ENCODE data around the gene SMC2.

DNA sequence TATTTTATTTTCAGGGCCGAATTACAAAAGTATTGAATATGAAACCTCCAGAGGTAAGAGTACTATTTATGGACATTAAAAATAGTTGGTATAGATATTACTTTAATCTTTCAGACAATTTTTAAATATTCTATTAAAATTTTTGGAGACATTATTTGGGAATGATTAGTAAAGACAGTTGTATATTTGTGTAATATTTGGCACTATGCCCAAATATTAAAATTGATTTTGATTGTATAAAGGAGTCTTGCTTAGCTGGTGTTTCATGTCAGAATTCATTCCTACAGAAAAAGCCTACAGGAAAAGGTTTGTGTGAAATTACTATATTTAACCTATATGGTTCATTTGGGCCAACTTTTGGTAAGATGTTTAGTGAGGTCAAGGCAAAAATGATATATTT, 5.5 kb downstream of the SMC2 start:
- TF ChIP-seq HCFC1 (IDR thresholded peaks at IDR 0.05; ENCODE audit: low read length) (no peak), BHLHE40 (IDR thresholded peaks at IDR 0.05; ENCODE audit: borderline replicate concordance in 1 of 2, low read depth in 2 of 2, low read length in 1 of 2) (no peak), POLR2A (IDR thresholded peaks at IDR 0.05; ENCODE audit: low read depth, low read length) (no peak), NFYB (IDR thresholded peaks at IDR 0.05; ENCODE audit: insufficient read depth, low read depth, low read length) (no peak), RCOR1 (conservative IDR thresholded peaks at IDR 0.05; ENCODE audit: low read depth, low read length) (no peak), ZNF24 (IDR thresholded peaks at IDR 0.05) (no peak), EP300 (IDR thresholded peaks at IDR 0.05; ENCODE audit: borderline replicate concordance in 1 of 2, control insufficient read depth in 1 of 2, low read depth in 2 of 2, low read length in 2 of 2) (no peak)
- TF ChIP-seq, protein P1, sequence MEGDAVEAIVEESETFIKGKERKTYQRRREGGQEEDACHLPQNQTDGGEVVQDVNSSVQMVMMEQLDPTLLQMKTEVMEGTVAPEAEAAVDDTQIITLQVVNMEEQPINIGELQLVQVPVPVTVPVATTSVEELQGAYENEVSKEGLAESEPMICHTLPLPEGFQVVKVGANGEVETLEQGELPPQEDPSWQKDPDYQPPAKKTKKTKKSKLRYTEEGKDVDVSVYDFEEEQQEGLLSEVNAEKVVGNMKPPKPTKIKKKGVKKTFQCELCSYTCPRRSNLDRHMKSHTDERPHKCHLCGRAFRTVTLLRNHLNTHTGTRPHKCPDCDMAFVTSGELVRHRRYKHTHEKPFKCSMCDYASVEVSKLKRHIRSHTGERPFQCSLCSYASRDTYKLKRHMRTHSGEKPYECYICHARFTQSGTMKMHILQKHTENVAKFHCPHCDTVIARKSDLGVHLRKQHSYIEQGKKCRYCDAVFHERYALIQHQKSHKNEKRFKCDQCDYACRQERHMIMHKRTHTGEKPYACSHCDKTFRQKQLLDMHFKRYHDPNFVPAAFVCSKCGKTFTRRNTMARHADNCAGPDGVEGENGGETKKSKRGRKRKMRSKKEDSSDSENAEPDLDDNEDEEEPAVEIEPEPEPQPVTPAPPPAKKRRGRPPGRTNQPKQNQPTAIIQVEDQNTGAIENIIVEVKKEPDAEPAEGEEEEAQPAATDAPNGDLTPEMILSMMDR (IDR thresholded peaks at IDR 0.05 in 2 of 3, conservative IDR thresholded peaks at IDR 0.05 in 1 of 3; ENCODE audit: control insufficient read depth in 2 of 3, extremely low read depth in 1 of 3, insufficient read depth in 1 of 3, low read depth in 3 of 3, low read length in 3 of 3) = no peak
- TF ChIP-seq, protein P2, sequence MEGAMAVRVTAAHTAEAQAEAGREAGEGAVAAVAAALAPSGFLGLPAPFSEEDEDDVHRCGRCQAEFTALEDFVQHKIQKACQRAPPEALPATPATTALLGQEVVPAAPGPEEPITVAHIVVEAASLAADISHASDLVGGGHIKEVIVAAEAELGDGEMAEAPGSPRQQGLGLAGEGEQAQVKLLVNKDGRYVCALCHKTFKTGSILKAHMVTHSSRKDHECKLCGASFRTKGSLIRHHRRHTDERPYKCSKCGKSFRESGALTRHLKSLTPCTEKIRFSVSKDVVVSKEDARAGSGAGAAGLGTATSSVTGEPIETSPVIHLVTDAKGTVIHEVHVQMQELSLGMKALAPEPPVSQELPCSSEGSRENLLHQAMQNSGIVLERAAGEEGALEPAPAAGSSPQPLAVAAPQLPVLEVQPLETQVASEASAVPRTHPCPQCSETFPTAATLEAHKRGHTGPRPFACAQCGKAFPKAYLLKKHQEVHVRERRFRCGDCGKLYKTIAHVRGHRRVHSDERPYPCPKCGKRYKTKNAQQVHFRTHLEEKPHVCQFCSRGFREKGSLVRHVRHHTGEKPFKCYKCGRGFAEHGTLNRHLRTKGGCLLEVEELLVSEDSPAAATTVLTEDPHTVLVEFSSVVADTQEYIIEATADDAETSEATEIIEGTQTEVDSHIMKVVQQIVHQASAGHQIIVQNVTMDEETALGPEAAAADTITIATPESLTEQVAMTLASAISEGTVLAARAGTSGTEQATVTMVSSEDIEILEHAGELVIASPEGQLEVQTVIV (IDR thresholded peaks at IDR 0.05; ENCODE audit: borderline replicate concordance, partially characterized antibody) = no peak
- TF ChIP-seq, protein P3, sequence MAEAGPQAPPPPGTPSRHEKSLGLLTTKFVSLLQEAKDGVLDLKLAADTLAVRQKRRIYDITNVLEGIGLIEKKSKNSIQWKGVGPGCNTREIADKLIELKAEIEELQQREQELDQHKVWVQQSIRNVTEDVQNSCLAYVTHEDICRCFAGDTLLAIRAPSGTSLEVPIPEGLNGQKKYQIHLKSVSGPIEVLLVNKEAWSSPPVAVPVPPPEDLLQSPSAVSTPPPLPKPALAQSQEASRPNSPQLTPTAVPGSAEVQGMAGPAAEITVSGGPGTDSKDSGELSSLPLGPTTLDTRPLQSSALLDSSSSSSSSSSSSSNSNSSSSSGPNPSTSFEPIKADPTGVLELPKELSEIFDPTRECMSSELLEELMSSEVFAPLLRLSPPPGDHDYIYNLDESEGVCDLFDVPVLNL (IDR thresholded peaks at IDR 0.05; ENCODE audit: low read depth, low read length) = no peak
- TF ChIP-seq, protein P4, sequence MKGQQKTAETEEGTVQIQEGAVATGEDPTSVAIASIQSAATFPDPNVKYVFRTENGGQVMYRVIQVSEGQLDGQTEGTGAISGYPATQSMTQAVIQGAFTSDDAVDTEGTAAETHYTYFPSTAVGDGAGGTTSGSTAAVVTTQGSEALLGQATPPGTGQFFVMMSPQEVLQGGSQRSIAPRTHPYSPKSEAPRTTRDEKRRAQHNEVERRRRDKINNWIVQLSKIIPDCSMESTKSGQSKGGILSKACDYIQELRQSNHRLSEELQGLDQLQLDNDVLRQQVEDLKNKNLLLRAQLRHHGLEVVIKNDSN (IDR thresholded peaks at IDR 0.05; ENCODE audit: borderline replicate concordance, extremely low read length, insufficient read depth, low read depth, low read length) = no peak
- TF ChIP-seq, protein P5, sequence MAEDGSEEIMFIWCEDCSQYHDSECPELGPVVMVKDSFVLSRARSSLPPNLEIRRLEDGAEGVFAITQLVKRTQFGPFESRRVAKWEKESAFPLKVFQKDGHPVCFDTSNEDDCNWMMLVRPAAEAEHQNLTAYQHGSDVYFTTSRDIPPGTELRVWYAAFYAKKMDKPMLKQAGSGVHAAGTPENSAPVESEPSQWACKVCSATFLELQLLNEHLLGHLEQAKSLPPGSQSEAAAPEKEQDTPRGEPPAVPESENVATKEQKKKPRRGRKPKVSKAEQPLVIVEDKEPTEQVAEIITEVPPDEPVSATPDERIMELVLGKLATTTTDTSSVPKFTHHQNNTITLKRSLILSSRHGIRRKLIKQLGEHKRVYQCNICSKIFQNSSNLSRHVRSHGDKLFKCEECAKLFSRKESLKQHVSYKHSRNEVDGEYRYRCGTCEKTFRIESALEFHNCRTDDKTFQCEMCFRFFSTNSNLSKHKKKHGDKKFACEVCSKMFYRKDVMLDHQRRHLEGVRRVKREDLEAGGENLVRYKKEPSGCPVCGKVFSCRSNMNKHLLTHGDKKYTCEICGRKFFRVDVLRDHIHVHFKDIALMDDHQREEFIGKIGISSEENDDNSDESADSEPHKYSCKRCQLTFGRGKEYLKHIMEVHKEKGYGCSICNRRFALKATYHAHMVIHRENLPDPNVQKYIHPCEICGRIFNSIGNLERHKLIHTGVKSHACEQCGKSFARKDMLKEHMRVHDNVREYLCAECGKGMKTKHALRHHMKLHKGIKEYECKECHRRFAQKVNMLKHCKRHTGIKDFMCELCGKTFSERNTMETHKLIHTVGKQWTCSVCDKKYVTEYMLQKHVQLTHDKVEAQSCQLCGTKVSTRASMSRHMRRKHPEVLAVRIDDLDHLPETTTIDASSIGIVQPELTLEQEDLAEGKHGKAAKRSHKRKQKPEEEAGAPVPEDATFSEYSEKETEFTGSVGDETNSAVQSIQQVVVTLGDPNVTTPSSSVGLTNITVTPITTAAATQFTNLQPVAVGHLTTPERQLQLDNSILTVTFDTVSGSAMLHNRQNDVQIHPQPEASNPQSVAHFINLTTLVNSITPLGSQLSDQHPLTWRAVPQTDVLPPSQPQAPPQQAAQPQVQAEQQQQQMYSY (CRISPR knock-in tag; IDR thresholded peaks at IDR 0.05) = no peak

All from GM12878 (cell line).